Body of pancreas (tissue), 4 donors: Measurements from ENCODE around the gene ELOVL4.

Experiments used
- POLR2A ChIP-seq, 3 donors: fragments of 450-650 bp; IDR thresholded peaks; one replicate each; pipeline ENCODE4 v1.6.1; 2016; ENCODE audit warnings: antibody characterized with exemption in 3 of 3, mild to moderate bottlenecking in 2 of 3
- TF ChIP-seq, protein P1 (sequence below), 7 experiments: fragments of 450-650 bp in 4 of 7; fragments of 200-600 bp in 3 of 7; sonication (generic) in 3 of 7; IDR thresholded peaks; one replicate each; pipeline ENCODE4 v1.5.1; 2016 to 2019; ENCODE audit warnings: antibody characterized with exemption in 7 of 7

- TF ChIP-seq, protein P1, sequence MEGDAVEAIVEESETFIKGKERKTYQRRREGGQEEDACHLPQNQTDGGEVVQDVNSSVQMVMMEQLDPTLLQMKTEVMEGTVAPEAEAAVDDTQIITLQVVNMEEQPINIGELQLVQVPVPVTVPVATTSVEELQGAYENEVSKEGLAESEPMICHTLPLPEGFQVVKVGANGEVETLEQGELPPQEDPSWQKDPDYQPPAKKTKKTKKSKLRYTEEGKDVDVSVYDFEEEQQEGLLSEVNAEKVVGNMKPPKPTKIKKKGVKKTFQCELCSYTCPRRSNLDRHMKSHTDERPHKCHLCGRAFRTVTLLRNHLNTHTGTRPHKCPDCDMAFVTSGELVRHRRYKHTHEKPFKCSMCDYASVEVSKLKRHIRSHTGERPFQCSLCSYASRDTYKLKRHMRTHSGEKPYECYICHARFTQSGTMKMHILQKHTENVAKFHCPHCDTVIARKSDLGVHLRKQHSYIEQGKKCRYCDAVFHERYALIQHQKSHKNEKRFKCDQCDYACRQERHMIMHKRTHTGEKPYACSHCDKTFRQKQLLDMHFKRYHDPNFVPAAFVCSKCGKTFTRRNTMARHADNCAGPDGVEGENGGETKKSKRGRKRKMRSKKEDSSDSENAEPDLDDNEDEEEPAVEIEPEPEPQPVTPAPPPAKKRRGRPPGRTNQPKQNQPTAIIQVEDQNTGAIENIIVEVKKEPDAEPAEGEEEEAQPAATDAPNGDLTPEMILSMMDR (IDR thresholded peaks at IDR 0.05): no peak
- TF ChIP-seq POLR2A (IDR thresholded peaks at IDR 0.05): no peak
Observed at GRCh38 chr6:79911992-79912391, 35.4 kb downstream of the ELOVL4 start.
